NCI-H187 treated with DMSO at 0.1 percent for 48 hours (cell line): Measurements from ENCODE around the gene ARHGAP10.
"Not testable (repeated sequence)": the region's sequence is repeated elsewhere in the genome, so short reads cannot be mapped to it uniquely, and the experiment has no call there.

Experiments
- DNase-seq: peaks from one replicate; lab custom pipeline; 2025; lab: John Stamatoyannopoulos, UW

ARHGAP10 gene

DNA sequence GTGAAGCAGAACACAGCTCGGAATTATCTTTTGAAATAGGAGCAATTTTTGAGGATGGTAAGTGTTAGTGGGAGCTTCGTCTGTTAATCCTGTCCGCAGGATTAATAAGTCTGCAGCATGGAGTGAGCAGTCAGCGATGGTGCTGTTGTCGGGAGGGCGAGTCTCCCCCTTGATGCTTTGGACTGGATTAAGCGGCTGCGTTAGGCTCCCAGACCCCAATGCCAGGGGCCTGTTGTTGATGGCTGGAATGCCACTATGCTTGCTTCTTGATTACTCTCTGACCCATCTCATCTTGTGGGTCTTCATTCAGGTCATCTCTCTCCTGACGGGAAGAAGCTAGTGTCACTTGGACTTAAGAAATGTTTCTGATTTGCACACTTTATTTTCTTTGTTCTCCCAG is 332.6 kb downstream of the ARHGAP10 start:
- DNase-seq = no peak

GRCh38 chr4:148065075-148065474 is 333.2 kb downstream of the ARHGAP10 start:
- no peak for DNase-seq

- DNase-seq = no peak
Observed at GRCh38 chr4:148067301-148067916, 335.5 kb downstream of the ARHGAP10 start.

- no peak for DNase-seq
Observed at GRCh38 chr4:148068065-148068911, 336.4 kb downstream of the ARHGAP10 start.

DNA sequence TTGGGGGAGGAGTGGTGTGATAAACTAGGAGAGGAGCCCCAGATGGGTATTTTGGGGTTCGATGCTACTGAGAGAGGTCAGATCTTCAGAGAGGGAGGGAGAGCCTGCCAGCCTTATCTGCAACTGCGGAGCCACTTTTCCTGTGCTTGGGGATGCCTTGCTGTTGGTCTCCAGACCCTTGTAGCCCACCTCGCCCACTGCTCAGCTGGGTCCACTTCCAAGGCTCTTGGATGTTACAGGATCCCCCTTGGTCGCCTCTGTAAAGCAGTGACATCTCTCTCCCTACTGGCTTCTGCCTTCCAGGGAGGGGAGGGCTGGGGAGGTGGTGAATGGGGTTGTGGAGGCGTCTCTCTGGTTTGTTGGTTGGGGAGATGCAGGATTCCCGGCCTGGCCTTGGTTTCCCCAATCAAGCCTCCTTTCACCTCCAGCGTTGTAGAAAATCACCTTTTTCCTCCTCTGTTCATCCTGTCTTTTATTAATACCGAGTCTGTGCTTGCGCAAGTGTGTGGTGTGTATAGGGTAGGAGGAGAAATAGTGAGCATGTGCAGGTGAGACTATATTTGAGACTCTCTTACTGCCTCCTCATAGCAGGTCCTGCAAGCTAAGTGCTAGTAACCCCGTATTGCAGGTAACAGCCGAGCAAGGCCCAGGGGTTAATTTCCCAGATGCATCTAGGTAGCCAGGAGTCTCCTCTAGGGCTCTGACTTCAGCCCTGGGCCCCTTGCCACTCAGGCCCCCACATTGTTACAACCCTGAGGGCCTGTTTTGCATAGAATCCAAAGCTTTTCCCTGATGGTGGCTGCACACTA is 337.4 kb downstream of the ARHGAP10 start:
- no peak for DNase-seq

DNA sequence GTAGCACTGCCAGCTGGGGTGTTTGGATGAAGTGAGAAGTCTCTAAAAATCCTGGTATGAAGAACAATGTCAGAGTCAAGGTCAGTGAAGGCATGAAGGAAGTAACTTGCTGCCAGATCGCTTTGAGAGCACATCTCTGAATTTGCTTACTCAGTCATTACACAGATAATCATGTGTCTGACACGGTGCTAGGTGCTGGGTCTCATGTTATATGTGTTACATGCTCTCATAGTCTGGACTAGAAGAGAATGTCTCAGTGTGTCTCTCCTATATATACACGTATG is 337.9 kb downstream of the ARHGAP10 start:
- DNase-seq = no peak

- DNase-seq = no peak
Observed at GRCh38 chr4:148071009-148071408, 339.1 kb downstream of the ARHGAP10 start.

- no peak for DNase-seq
Observed at GRCh38 chr4:148072789-148073188, 340.9 kb downstream of the ARHGAP10 start.

DNA sequence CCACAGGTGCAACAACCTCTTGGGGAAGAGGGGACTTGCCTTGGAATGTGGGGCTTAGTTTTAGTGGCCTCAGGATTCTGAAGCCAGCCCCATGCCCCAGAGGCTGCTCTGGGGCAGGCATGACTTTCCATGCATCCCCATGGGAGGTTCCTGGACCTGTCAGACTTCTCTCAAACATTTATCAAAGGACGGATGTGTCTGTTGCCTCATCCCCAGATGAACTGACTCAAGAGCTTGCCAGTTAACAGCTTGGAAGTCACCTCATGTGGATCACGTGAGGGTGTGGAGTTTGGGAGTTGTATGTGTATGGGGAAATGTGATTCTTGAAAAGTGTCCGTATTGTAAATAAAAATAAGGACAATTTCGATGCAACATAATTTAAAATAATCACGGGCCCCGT is 341.5 kb downstream of the ARHGAP10 start:
- no peak for DNase-seq

GRCh38 chr4:148074462-148074861 is 342.6 kb downstream of the ARHGAP10 start:
- DNase-seq = no peak

DNA sequence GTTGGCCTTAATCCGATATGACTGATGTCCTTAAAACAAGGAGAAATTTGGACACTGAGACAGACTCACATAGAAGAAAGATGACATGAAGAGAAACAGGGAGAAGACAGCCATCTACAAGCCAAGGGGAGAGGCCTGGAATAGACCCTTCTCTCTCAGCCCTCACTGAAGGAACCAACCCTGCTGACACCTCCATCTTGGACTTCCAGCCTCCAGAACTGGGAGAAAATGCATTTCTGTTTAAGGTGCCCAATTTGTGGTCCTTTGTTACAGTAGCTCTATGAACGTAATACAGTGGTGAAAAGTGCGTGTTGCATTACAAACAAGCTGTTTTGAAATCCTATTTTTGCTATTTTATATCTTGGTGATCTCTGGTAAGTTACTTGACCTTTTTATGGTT is 343.6 kb downstream of the ARHGAP10 start:
- DNase-seq = no peak

DNA sequence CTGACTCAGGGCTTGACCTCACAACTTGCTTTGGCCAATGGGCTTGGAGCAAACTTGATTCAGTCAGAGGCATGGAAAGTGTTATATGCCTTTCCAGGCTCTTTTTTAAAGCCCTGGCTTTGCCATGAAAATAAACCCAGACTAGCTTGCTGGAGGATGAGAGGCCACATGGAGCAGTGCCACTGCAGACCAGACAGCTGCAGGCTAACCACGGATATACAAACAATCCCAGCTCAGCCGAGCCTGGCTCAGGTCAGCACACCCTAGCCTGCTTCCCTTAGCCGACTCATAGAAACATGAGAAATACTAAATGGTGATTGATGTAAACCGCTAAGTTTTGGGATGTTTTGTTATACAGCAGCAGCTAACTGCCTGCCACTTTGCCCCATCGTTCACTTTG is 345.1 kb downstream of the ARHGAP10 start:
- DNase-seq = no peak

DNA sequence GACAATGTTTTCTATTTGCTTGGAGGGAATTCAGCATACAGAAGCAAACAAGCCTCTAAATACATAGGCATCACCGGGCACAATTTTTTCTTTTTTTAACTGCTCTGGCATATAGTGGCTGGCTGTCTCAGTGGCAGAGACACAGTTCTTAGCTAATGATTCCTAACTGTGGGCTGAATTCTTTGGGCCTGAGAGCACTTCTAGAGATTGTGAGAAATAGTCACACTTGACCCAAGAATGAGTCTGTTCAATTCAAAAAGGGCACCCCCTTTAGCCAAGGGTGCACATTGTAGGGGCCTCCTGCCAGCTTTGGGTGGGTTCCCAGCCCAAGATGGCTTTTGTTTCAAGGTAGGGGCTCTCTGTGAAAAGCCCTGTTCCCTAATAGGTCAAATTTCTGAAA is 345.7 kb downstream of the ARHGAP10 start:
- no peak for DNase-seq

DNA sequence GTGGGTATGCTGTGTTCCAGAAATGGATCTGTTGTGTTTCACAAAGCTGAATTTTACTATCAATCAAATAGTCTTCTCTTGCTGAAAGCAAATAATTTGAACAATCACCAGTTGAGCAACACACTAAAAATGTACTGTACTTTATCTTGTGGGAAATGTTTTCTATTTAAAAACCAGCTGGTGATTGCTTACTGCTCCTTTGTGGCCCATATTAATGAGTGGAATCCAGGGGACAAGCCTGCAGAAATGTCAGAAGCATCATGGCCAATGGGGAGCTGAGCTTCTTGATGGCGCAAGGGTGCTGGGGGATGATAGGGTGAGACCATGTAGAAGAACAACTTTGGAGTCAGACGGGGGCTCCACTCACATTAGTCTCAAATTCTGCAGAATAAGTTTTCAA is 346.2 kb downstream of the ARHGAP10 start:
- no peak for DNase-seq

- no peak for DNase-seq
Observed at GRCh38 chr4:148079961-148080360, 348.1 kb downstream of the ARHGAP10 start.

GRCh38 chr4:148081267-148081666 is 349.4 kb downstream of the ARHGAP10 start:
- no peak for DNase-seq

DNA sequence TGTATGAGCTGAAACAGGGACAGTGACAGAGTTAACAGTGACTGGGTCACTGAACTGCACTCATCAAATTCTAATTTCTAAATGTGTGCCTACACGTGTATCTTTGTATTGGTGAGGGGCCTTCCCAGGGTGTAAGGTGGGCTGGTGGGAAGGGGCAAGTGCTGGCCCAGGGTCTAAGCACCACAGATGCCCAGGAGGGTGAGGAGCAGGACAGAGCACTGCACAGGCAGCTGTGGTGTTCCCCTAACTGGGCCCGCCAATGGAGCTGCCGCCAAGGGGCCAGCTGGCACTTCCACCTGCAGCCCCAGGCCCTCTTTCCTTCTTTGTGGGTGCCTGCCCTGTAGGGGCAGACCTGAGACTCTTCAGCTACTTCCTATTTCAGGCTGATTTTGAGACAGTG is 349.9 kb downstream of the ARHGAP10 start:
- no peak for DNase-seq

DNA sequence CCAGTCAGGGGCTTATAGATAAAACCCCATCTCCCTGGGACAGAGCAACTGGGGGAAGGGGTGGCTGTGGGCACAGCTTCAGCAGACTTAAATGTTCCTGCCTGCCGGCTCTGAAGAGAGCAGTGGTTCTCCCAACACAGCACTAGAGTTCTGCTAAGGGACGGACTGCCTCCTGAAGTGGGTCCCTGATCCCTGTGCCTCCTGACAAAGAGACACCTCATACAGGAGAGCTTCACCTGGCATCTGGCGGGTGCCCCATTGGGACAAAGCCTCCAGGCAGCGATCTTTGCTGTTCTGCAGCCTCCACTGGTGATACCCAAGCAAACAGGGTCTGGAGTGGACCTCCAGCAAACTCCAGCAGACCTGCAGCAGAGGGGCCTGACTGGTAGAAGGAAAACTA is 351.2 kb downstream of the ARHGAP10 start:
- DNase-seq = not testable (repeated sequence)

GRCh38 chr4:148089624-148090023 is 357.7 kb downstream of the ARHGAP10 start:
- DNase-seq = no peak

DNA sequence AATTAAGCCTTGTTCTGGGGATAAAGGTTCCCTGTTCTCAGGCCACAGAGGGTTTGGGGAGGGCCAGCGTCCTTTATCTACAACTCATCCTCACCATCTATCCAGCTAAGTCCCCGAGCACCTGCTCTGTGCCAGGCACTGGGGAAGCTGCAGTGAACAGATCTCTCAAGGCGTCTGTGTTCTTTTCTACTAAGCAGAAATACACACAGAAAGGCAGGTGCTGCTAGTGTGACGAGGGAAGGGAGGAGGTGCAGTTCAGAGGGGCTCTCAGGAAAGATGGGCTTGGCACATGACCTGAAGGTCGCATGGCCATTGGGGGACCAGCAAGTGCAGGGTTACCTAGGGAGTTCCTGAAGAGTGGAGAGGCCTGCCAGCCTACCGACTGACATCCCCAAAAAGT is 358.1 kb downstream of the ARHGAP10 start:
- no peak for DNase-seq

- no peak for DNase-seq
Observed at GRCh38 chr4:148090503-148091476, 358.9 kb downstream of the ARHGAP10 start.

DNA sequence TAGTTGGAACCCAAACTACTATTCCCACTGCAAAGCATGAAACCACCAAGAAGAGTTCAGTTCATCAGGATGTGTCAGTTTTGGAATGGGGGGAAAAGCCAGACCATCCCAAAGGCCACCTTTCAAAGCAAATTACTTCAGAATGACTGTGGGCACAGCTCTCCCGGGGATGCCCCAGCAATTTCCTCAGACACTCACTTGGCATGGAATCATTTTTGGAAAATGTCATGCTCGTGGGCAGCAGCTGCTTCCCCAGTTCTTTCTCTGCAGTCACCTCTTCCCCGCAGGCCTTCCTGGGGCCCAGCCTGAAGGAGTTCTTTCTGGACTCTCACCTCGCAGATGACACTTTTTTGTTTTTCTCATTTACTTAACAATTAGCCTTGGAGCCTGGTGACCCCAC is 360.0 kb downstream of the ARHGAP10 start:
- DNase-seq = no peak
